ENCODE results near the gene SEMA3E.
A peak's percentile ranks its signal among the peaks of the same experiment; 100 is the strongest.
"Not testable (repeated sequence)": the region's sequence is repeated elsewhere in the genome, so short reads cannot be mapped to it uniquely, and the experiment has no call there.

SEMA3E gene

GRCh38 chr7:83648464-83649241, at the start of gene SEMA3E:
TSS of gene SEMA3E (minus strand) at chr7:83649139.
- no peak for DNase-seq (ENCODE audit: low spot score)

- DNase-seq (ENCODE audit: low spot score), result no peak
Observed at GRCh38 chr7:83697804-83698530, 49.0 kb upstream of the SEMA3E start.

GRCh38 chr7:83696101-83696500, 47.2 kb upstream of the SEMA3E start:
- no peak for DNase-seq (ENCODE audit: low spot score)

GRCh38 chr7:83695128-83695960, 46.4 kb upstream of the SEMA3E start:
- DNase-seq (ENCODE audit: low spot score), result no peak

- no peak for DNase-seq (ENCODE audit: low spot score)
Observed at GRCh38 chr7:83693256-83693655, 44.3 kb upstream of the SEMA3E start.

- DNase-seq (ENCODE audit: low spot score), result no peak
Observed at GRCh38 chr7:83691095-83691494, 42.2 kb upstream of the SEMA3E start.

- no peak for DNase-seq (ENCODE audit: low spot score)
Observed at GRCh38 chr7:83689855-83690254, 40.9 kb upstream of the SEMA3E start.

GRCh38 chr7:83686416-83686815, 37.5 kb upstream of the SEMA3E start:
- DNase-seq (ENCODE audit: low spot score), result no peak

GRCh38 chr7:83684928-83685327, 36.0 kb upstream of the SEMA3E start:
- DNase-seq (ENCODE audit: low spot score), result no peak

GRCh38 chr7:83681200-83681778, 32.4 kb upstream of the SEMA3E start:
- no peak for DNase-seq (ENCODE audit: low spot score)

- DNase-seq (ENCODE audit: low spot score), result peak; percentile 66
Observed at GRCh38 chr7:83677180-83677866, 28.4 kb upstream of the SEMA3E start.

GRCh38 chr7:83673291-83673690, 24.4 kb upstream of the SEMA3E start:
- DNase-seq (ENCODE audit: low spot score), result not testable (repeated sequence)

GRCh38 chr7:83672157-83672556, 23.2 kb upstream of the SEMA3E start:
- no peak for DNase-seq (ENCODE audit: low spot score)

GRCh38 chr7:83663131-83663530, 14.2 kb upstream of the SEMA3E start:
- no peak for DNase-seq (ENCODE audit: low spot score)

GRCh38 chr7:83658126-83658525, 9.2 kb upstream of the SEMA3E start:
- DNase-seq (ENCODE audit: low spot score), result no peak

- DNase-seq (ENCODE audit: low spot score), result peak; percentile 56
Observed at GRCh38 chr7:83655951-83656556, 7.1 kb upstream of the SEMA3E start.

GRCh38 chr7:83652481-83652880, 3.5 kb upstream of the SEMA3E start:
- no peak for DNase-seq (ENCODE audit: low spot score)

- no peak for DNase-seq (ENCODE audit: low spot score)
Observed at GRCh38 chr7:83649701-83650100, 762 bp upstream of the SEMA3E start.

GRCh38 chr7:83646027-83646426, 2.9 kb downstream of the SEMA3E start:
- DNase-seq (ENCODE audit: low spot score), result no peak

- no peak for DNase-seq (ENCODE audit: low spot score)
Observed at GRCh38 chr7:83643739-83644138, 5.2 kb downstream of the SEMA3E start.

GRCh38 chr7:83643012-83643411, 5.9 kb downstream of the SEMA3E start:
- DNase-seq (ENCODE audit: low spot score), result no peak
